Karpas-422 (cell line): ENCODE results near the gene CAPZA3. TPM values are rescaled to one million over a fixed set of nuclear protein-coding genes. Genes with fewer than 3 reads are reported as not detected.

Experiments
- DNase-seq: peaks from one replicate; pipeline ENCODE4 v3.0.0-alpha.2; 2015
- H2AFZ ChIP-seq: fragments of 200-600 bp; sonication (generic); 2 replicates; pipeline ENCODE4 v1.6.1; 2014; ENCODE audit warnings: antibody characterized with exemption, low read length, mixed read lengths
- H3K27ac ChIP-seq: fragments of 200-600 bp; sonication (generic); 2 replicates; pipeline ENCODE4 v1.5.1; 2014; ENCODE audit warnings: mild to moderate bottlenecking, low read length, moderate library complexity
- H3K27me3 ChIP-seq: fragments of 200-600 bp; sonication (generic); 2 replicates; pipeline ENCODE4 v1.6.1; 2014; ENCODE audit warnings: low read length, mixed read lengths
- H3K36me3 ChIP-seq: fragments of 200-600 bp; sonication (generic); 2 replicates; pipeline ENCODE4 v1.6.1; 2014; ENCODE audit warnings: low read length, mixed read lengths; ENCODE audit not compliant: insufficient read depth
- H3K4me1 ChIP-seq: fragments of 200-600 bp; sonication (generic); 2 replicates; pipeline ENCODE4 v1.6.1; 2014; ENCODE audit warnings: mild to moderate bottlenecking, low read length, mixed read lengths
- H3K4me2 ChIP-seq: fragments of 200-600 bp; sonication (generic); 2 replicates; pipeline ENCODE4 v1.6.1; 2014; ENCODE audit warnings: low read length, low read depth, mild to moderate bottlenecking; ENCODE audit not compliant: poor library complexity, severe bottlenecking
- H3K4me3 ChIP-seq: fragments of 200-600 bp; sonication (generic); 2 replicates; pipeline ENCODE4 v1.5.1; 2014; ENCODE audit warnings: mild to moderate bottlenecking, antibody characterized with exemption, low read length, mixed read lengths
- H3K79me2 ChIP-seq: fragments of 200-600 bp; sonication (generic); 2 replicates; pipeline ENCODE4 v1.6.1; 2014; ENCODE audit warnings: mild to moderate bottlenecking, low read length, mixed read lengths
- H3K9ac ChIP-seq: fragments of 200-600 bp; sonication (generic); 2 replicates; pipeline ENCODE4 v1.6.0; 2014; ENCODE audit warnings: low read length
- H3K9me2 ChIP-seq: fragments of 200-600 bp; sonication (generic), shearing (Covaris generic); replicated peaks from 2 replicates; pipeline ENCODE4 v1.6.0; 2014; ENCODE audit warnings: mild to moderate bottlenecking, low read length, moderate library complexity; ENCODE audit not compliant: insufficient read depth
- H3K9me3 ChIP-seq: fragments of 300-700, 200-600 bp; sonication (generic); 2 replicates; pipeline ENCODE4 v1.6.1; 2014; ENCODE audit warnings: low read length, mixed read lengths
- H4K20me1 ChIP-seq: fragments of 200-600 bp; sonication (generic); 2 replicates; pipeline ENCODE4 v1.6.1; 2014; ENCODE audit warnings: mild to moderate bottlenecking, antibody characterized with exemption, low read length, low read depth; ENCODE audit not compliant: insufficient read depth
- total RNA-seq: library from RNA; depleted of rRNA; stranded (reverse); fragments of >200 nt; shearing (Covaris generic); gene quantifications from 2 replicates; pipeline ENCODE4 v1.2.3, GENCODE V29; 2014; ENCODE audit warnings: low replicate concordance

Gene CAPZA3
- total RNA-seq, 1 experiment from 2014 or later = not detected

- H2AFZ ChIP-seq = no peak overlapping the region
- H4K20me1 ChIP-seq = no peaks in the 10 kb centered on the region
- no peaks in the 10 kb centered on the region for H3K36me3 ChIP-seq
- no peaks in the 10 kb centered on the region for H3K27me3 ChIP-seq
- no peaks in the 10 kb centered on the region for H3K79me2 ChIP-seq
- H3K9ac ChIP-seq = no peak overlapping the region
- H3K9me3 ChIP-seq = no peaks in the 10 kb centered on the region
- no peak for DNase-seq
- no peak overlapping the region for H3K4me2 ChIP-seq
- no peaks in the 10 kb centered on the region for H3K4me1 ChIP-seq
- no peaks in the 10 kb centered on the region; the same call in 1 of the 2 replicates for H3K9me2 ChIP-seq
- H3K27ac ChIP-seq = no peak overlapping the region
- no peak overlapping the region for H3K4me3 ChIP-seq
Measured at GRCh38 chr12:18706798-18707197, 31.1 kb upstream of the CAPZA3 start.

DNA sequence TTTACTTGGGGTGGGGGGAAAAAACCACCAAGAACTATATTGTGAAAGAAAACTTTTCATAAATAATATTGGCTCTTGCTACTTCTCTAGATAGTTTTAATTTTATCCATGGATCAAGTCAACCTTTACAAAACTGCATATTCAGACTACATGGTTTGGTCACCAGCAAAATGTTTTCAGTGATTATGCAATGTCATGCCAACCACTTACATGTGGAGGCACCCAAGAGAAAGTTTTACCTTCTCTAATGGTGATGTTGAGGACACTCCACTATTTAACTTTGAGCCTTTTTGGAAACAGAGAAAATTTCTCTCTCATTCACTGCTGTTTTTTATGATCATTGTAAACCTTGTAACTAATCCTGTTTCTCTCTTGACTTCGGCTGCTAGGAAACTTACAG is 21.7 kb upstream of the CAPZA3 start:
- Histone ChIP-seq H3K9me2 (no peaks in the 10 kb centered on the region), H3K4me2 (no peak overlapping the region), H3K9me3 (no peaks in the 10 kb centered on the region), H3K79me2 (no peaks in the 10 kb centered on the region), H3K4me1 (no peaks in the 10 kb centered on the region), H3K36me3 (no peaks in the 10 kb centered on the region), H4K20me1 (no peaks in the 10 kb centered on the region), H3K4me3 (no peak overlapping the region), H3K27ac (no peak overlapping the region), H3K27me3 (no peaks in the 10 kb centered on the region), H2AFZ (no peak overlapping the region), H3K9ac (no peak overlapping the region)
- DNase-seq = no peak

DNA sequence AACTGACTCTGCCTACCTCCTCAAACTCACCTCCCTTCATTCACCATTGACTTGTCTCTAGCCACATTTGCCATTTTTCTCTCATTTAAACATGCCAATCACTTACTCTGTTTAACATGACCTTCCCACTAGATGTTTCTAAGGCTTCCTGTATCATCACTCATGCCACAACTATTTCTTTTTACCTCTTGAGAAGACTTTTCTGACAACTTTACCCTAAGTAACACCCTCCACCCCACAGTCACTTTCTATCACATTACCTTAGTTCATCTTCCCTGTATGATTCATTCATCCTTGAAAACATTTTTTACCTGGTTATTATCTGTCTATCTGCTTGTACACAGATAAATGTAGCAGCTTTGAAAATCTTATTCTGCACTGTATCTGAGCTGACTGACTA is 19.5 kb upstream of the CAPZA3 start:
- H3K9me3 ChIP-seq = no peaks in the 10 kb centered on the region
- no peak overlapping the region for H3K27ac ChIP-seq
- no peak overlapping the region for H2AFZ ChIP-seq
- no peak overlapping the region for H3K4me2 ChIP-seq
- no peak for DNase-seq
- H3K9ac ChIP-seq = no peak overlapping the region
- no peaks in the 10 kb centered on the region for H3K27me3 ChIP-seq
- H3K4me3 ChIP-seq = no peak overlapping the region
- no peaks in the 10 kb centered on the region for H4K20me1 ChIP-seq
- H3K36me3 ChIP-seq = no peaks in the 10 kb centered on the region
- no peaks in the 10 kb centered on the region for H3K4me1 ChIP-seq
- no peaks in the 10 kb centered on the region for H3K9me2 ChIP-seq
- H3K79me2 ChIP-seq = no peaks in the 10 kb centered on the region

- Histone ChIP-seq H3K4me2 (no peak overlapping the region), H3K4me3 (no peak overlapping the region), H3K9me3 (peaks cover 3% of the 10 kb centered on the region; the same call in 1 of the 2 replicates), H3K4me1 (no peaks in the 10 kb centered on the region), H3K9me2 (no peaks in the 10 kb centered on the region), H3K79me2 (no peaks in the 10 kb centered on the region), H2AFZ (no peak overlapping the region), H3K27me3 (no peaks in the 10 kb centered on the region), H3K27ac (no peak overlapping the region), H4K20me1 (no peaks in the 10 kb centered on the region), H3K36me3 (no peaks in the 10 kb centered on the region), H3K9ac (no peak overlapping the region)
- DNase-seq = no peak
Measured at GRCh38 chr12:18719922-18720510, 17.9 kb upstream of the CAPZA3 start.

DNA sequence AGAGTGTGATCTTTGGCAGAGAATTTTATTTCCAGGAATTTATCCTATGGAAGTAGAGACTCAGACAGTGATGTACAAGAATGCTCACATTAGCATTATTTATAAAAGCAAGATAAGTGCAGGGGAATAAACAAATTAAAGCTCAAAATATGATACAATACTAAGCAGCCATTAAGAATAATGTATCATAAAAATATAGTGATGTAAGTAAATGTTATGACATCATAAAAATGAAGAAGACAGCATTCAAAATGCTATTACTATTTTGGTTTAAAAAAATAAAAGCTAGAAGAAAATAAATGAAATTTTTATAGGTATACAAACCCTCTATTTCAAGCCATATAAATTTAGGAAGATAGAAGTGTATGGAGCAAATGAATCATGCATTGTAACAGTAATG is 17.2 kb upstream of the CAPZA3 start:
- Histone ChIP-seq H3K9me2 (no peaks in the 10 kb centered on the region), H3K27ac (no peak overlapping the region), H3K4me2 (no peak overlapping the region), H3K79me2 (no peaks in the 10 kb centered on the region), H3K4me1 (no peaks in the 10 kb centered on the region), H3K36me3 (no peaks in the 10 kb centered on the region), H3K27me3 (no peaks in the 10 kb centered on the region), H2AFZ (no peak overlapping the region), H3K9me3 (peaks cover 3% of the 10 kb centered on the region; the same call in 1 of the 2 replicates), H3K4me3 (no peak overlapping the region), H3K9ac (no peak overlapping the region), H4K20me1 (no peaks in the 10 kb centered on the region)
- DNase-seq = no peak

DNA sequence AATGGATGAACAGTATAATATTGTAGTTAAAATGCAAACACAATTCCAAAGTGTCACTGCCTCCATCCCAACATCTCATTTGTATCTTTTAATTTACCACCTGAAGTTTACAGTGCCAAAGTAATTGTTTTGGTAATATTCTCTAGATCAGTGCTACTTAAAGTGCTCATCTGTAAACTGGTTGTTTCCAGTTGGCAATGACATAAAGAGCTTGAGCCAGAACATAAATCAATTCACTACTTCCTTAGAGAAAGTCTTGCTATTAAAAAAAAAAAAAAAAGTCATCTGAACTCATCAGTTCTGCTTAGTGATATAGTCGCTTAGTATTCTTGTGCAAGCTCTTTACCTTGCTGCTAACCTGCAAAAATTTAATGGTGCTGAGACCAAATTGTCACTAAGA is 16.5 kb upstream of the CAPZA3 start:
- DNase-seq = no peak
- no peaks in the 10 kb centered on the region for H3K4me1 ChIP-seq
- H3K9me2 ChIP-seq = no peaks in the 10 kb centered on the region
- H3K79me2 ChIP-seq = no peaks in the 10 kb centered on the region
- H3K4me3 ChIP-seq = no peak overlapping the region
- no peaks in the 10 kb centered on the region for H3K27me3 ChIP-seq
- H3K36me3 ChIP-seq = no peaks in the 10 kb centered on the region
- no peak overlapping the region for H2AFZ ChIP-seq
- no peak overlapping the region for H3K9ac ChIP-seq
- H3K4me2 ChIP-seq = no peak overlapping the region
- no peaks in the 10 kb centered on the region for H4K20me1 ChIP-seq
- peaks cover 3% of the 10 kb centered on the region; the same call in 1 of the 2 replicates for H3K9me3 ChIP-seq
- no peak overlapping the region for H3K27ac ChIP-seq

DNA sequence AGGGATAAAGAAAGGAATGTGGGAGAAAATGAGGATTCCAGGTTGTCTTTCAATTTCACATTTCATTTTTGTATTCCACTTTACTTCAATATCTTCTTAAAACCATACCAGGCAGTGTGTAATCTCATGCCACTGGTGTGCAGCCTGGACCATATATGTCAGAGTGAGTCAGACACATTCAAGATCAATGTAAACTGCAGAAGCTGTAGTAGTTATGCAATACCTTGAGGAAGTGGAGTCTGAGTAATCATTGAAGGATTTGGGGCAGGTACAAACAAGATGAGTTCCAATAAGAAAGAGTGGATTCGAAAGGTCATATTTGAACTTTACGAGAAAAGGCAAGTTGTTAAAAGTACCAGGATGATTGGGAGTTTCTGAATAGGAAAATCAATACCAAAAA is 14.2 kb upstream of the CAPZA3 start:
- H4K20me1 ChIP-seq = no peaks in the 10 kb centered on the region
- H3K36me3 ChIP-seq = no peaks in the 10 kb centered on the region
- H3K4me3 ChIP-seq = no peak overlapping the region
- no peak overlapping the region for H2AFZ ChIP-seq
- no peaks in the 10 kb centered on the region for H3K9me2 ChIP-seq
- no peak overlapping the region for H3K9ac ChIP-seq
- no peak overlapping the region for H3K4me2 ChIP-seq
- no peak overlapping the region for H3K27ac ChIP-seq
- H3K4me1 ChIP-seq = no peaks in the 10 kb centered on the region
- no peaks in the 10 kb centered on the region for H3K79me2 ChIP-seq
- DNase-seq = no peak
- H3K27me3 ChIP-seq = no peaks in the 10 kb centered on the region
- H3K9me3 ChIP-seq = peaks cover 3% of the 10 kb centered on the region; the same call in 1 of the 2 replicates

DNA sequence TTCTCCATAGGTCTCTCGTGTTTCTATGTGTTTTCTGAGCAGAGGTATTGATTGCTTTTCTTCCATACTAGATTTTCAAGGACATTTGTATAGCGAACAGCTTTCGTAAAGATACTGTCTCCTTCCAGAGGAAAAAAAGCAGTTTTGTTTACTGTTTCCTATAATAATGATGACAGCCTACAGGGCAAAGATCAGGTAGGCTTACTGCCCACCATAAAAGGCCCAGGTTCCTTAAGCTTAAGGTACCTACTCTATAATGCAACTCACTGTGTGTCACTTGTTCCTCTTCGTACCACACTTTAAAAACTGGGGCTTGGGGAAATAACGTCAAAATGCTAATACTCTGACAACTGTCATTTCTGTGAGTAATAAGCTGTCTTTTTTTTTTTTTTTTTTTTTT is 6.8 kb upstream of the CAPZA3 start:
- peaks cover 10% of the 10 kb centered on the region for H3K9me3 ChIP-seq
- H3K36me3 ChIP-seq = no peaks in the 10 kb centered on the region
- no peaks in the 10 kb centered on the region for H3K4me1 ChIP-seq
- H3K4me2 ChIP-seq = no peak overlapping the region
- H3K9ac ChIP-seq = no peak overlapping the region
- no peak for DNase-seq
- H4K20me1 ChIP-seq = no peaks in the 10 kb centered on the region
- H2AFZ ChIP-seq = no peak overlapping the region
- H3K27ac ChIP-seq = no peak overlapping the region
- no peaks in the 10 kb centered on the region for H3K79me2 ChIP-seq
- no peaks in the 10 kb centered on the region for H3K27me3 ChIP-seq
- no peak overlapping the region for H3K4me3 ChIP-seq
- H3K9me2 ChIP-seq = no peaks in the 10 kb centered on the region

GRCh38 chr12:18747895-18748294 is 10.0 kb downstream of the CAPZA3 start:
- H3K27me3 ChIP-seq = no peaks in the 10 kb centered on the region
- no peak overlapping the region for H3K4me3 ChIP-seq
- H3K27ac ChIP-seq = no peak overlapping the region
- H3K79me2 ChIP-seq = no peaks in the 10 kb centered on the region
- no peak overlapping the region for H3K9ac ChIP-seq
- no peak overlapping the region for H2AFZ ChIP-seq
- no peaks in the 10 kb centered on the region for H3K36me3 ChIP-seq
- no peaks in the 10 kb centered on the region for H3K9me3 ChIP-seq
- no peaks in the 10 kb centered on the region for H3K9me2 ChIP-seq
- H3K4me2 ChIP-seq = no peak overlapping the region
- no peaks in the 10 kb centered on the region for H3K4me1 ChIP-seq
- no peaks in the 10 kb centered on the region for H4K20me1 ChIP-seq
- no peak for DNase-seq
